HG03565 (cell line): Measurements from ENCODE around the gene EPS8.
"Not testable (repeated sequence)": the region's sequence is repeated elsewhere in the genome, so short reads cannot be mapped to it uniquely, and the experiment has no call there.

ENCODE experiments used
- ATAC-seq: cut with Tn5 transposase; IDR thresholded peaks from one replicate; pipeline ENCODE4 v1.9.1; 2021; ENCODE audit warnings: mild to moderate bottlenecking, moderate library complexity; ENCODE audit not compliant: unreplicated experiment

Gene EPS8

GRCh38 chr12:15650399-15651128 lies 138.6 kb downstream of the EPS8 start:
- ATAC-seq = no peak

GRCh38 chr12:15649347-15649746 lies 139.8 kb downstream of the EPS8 start:
- no peak for ATAC-seq

GRCh38 chr12:15648558-15648957 lies 140.6 kb downstream of the EPS8 start:
- no peak for ATAC-seq

- ATAC-seq = no peak
Observed at GRCh38 chr12:15646581-15646980, 142.6 kb downstream of the EPS8 start.

- ATAC-seq = no peak
Observed at GRCh38 chr12:15644700-15645099, 144.5 kb downstream of the EPS8 start.

GRCh38 chr12:15638231-15638630 lies 151.0 kb downstream of the EPS8 start:
- no peak for ATAC-seq

GRCh38 chr12:15636060-15636890 lies 152.9 kb downstream of the EPS8 start:
- ATAC-seq = no peak

GRCh38 chr12:15634010-15634683 lies 155.0 kb downstream of the EPS8 start:
- no peak for ATAC-seq

GRCh38 chr12:15633201-15633600 lies 156.0 kb downstream of the EPS8 start:
- no peak for ATAC-seq

GRCh38 chr12:15632708-15633107 lies 156.5 kb downstream of the EPS8 start:
- no peak for ATAC-seq

- ATAC-seq = no peak
Observed at GRCh38 chr12:15631007-15631715, 158.0 kb downstream of the EPS8 start.

GRCh38 chr12:15629761-15630160 lies 159.4 kb downstream of the EPS8 start:
- no peak for ATAC-seq

GRCh38 chr12:15629108-15629507 lies 160.1 kb downstream of the EPS8 start:
- no peak for ATAC-seq

GRCh38 chr12:15627995-15628945 lies 160.9 kb downstream of the EPS8 start:
- no peak for ATAC-seq

GRCh38 chr12:15625075-15625474 lies 164.1 kb downstream of the EPS8 start:
- no peak for ATAC-seq

GRCh38 chr12:15620741-15621539 lies 168.2 kb downstream of the EPS8 start:
- ATAC-seq = no peak

GRCh38 chr12:15616495-15616894 lies 172.7 kb downstream of the EPS8 start:
- not testable (repeated sequence) for ATAC-seq

- no peak for ATAC-seq
Observed at GRCh38 chr12:15613981-15614380, 175.2 kb downstream of the EPS8 start.

GRCh38 chr12:15608941-15609340 lies 180.2 kb downstream of the EPS8 start:
- ATAC-seq = no peak
